ENCODE results near the gene TMEM209.
"Not testable (repeated sequence)": the region's sequence is repeated elsewhere in the genome, so short reads cannot be mapped to it uniquely, and the experiment has no call there.

The TMEM209 gene

DNA sequence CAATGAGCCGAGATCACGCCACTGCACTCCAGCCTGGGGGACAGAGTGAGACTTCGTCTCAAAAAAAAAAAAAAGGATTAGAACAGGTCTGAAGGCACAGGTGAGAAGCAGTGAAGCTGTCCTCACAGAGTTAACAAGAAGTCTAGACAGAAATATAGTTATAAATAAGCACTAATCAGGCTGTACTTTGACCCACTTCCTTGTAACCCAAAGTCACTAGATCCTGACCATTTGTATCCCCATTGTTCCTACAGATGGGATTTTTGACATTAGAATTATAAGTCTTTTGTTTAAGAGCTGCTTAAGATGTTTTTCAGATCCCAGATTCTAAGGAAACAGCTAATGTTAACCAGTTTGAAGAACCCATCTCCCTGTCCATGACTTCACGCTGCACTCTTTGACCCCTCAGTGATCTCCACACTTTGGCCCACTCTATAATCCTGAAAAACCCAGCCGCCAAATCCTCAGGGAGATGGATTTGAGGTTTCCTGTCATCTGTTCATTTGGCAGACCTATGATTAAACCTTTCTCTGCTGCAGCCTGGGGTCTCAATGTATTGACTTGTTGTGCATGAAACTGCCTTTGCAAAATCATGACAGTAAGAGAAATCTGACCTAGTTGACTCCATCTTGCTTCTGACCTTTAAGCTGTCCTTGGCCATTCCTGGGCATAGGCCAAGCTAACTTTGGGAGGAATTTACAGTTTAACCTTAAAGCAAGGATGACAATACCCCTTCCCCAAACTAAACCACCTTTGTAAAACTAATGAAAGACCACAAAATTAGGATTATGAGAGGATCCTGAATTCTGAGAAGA, 13.8 kb upstream of the TMEM209 start:
- DNase-seq, result no peak
- ATAC-seq, result no peak

DNA sequence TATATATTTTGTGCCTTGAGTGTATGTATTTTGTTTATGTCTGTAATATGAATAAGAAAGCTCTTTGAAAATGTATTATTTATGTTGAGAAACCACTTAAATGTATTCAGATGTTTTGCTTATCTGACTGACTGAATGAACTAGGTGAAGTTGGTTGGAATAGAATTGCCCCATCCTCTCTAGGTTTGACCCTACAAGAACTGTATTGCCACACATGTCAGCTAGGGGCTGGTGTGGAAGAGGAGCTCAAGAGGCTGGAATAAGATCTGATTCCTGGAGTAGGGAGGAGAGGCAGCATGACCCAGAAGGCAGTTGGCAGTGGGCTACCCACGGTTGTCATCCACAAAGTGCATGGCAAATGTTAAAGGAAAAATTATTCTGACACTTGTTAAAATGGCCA, 11.5 kb upstream of the TMEM209 start:
- ATAC-seq (no peak), DNase-seq (no peak)

DNA sequence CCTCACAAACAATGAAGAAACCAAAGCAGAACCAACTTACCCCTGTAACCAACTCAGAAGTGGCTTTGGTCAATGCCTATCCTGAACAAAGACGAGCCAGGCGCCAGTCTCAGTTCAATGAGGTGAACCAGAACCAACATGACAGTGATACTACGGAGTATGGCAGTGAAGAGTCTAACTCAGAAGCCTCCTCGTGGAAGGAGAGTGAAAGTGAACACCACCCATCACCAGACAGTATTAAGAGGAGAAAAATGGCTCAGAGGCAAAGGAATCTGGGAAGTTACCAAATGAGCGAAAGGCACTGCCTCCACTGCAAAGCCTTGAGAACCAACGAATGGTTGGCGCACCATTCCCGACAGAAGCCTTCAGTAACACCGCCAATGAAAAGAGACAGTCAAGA, 10.8 kb upstream of the TMEM209 start:
- DNase-seq, result no peak
- ATAC-seq, result no peak

DNA sequence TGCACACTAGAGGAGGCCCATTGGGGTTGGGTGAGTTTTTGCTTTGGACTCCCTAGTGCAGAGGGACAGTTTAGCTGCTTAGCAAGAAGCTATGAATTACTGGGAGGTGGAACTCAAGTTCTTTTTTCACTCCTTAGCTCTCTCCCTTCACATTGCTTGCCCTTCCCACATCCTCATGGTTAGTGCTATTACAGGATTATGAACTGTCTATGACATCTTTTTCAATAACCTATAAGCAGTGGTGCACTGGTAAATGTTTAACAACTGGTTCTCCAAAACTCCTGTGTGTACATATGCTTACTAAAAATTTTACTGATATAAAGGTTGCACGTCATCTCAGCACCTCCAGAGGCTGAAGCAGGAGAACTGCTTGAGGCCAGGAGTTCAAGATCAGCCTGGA, 8.6 kb upstream of the TMEM209 start:
- DNase-seq, result no peak
- no peak for ATAC-seq

DNA sequence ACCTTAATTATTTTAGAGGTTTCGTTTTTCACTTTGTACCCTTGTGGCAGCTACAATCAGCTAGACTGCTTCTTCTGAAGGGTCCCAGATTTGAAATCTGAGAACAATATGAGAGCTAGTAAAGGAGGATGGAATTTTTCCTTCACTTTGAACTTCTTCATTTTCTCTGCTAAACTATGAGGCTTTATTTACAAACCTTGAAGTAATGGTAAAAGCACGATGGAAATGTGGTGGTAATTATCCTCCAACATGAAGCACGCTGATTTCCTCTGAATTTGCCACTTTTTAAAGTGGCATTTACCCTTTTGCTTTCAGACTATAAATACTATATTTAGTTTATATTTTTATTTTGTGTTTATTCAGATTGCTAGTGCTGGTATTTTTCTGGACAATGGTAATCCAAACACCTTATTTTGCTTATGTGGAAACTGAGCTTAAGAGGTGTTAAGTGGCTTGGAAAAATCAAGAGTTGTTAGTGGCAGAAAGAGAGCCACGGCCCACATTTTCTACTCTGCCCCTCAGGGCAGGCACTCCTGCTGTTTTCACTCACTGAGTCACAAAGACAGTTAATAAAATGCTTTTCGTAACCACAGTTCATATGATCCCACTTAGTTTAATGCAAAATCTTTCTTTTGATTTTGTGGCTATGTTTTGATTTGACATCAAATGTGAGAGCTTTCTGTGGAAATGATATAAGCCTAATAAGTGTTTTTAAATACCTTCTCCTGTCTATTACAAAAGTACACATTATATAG, 5.2 kb upstream of the TMEM209 start:
- DNase-seq (no peak), ATAC-seq (no peak)

DNA sequence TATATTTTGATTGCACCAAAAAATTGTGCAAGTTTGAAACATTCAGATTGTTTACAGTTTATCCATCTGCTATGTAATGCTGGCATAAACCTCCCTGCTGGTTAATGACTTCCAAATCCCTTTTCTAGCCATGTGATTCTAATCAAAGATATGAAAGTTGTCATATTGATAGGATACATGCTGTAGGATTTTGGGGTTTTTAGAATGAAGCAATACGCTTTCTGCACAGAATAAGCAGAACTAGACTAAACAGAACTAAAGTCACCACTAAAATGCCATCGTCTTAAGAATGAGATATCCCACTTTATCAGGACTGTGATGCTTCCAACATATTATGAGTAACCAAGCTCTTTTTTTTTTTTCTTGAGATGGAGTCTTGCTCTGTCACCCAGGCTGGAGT, 3.3 kb upstream of the TMEM209 start:
- no peak for DNase-seq
- ATAC-seq, result no peak

DNA sequence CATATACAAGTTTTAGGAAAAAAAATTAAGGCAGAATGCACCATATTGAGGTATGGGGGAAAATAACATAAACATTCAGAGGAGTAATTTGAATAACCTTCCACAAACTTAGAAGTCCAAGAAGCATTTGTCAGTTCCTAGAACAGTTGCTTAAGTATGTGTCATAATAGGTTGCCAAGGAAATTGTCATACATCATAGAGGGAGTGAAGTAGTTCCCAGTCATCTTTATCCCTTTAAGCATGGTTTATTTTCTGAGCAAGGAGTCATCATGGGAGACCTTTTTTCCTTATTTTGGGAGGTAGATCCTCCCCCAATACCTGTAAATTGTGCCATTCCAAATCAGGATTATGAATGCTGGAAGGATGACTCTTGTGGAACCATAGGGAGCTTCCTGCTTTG, 2.4 kb upstream of the TMEM209 start, which contains the start of gene SSMEM1:
SSMEM1 (plus strand) TSS at position 219 of the 400 bp plus-strand sequence; CDS start at position 270, 51 bp downstream.
- no peak for DNase-seq
- ATAC-seq, result no peak

DNA sequence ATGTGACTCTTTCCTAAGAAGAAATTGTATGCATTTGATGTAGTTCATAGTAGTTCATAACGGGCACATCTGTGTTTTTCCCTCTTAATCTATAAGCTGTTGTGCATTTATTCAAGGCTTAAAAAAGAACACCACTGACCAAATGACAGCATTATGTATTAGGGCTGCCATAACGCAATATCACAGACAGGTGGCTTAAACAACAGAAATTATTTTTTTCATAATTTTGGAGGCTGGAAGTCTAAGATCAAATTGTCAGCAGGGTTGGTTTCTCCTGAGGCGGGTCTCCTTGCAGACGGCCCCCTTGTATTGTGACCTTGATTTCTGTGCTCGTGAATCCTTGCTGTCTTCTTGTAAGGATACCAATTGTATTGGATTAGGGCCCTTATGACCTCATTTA, 1.8 kb upstream of the TMEM209 start:
- DNase-seq, result no peak
- no peak for ATAC-seq

DNA sequence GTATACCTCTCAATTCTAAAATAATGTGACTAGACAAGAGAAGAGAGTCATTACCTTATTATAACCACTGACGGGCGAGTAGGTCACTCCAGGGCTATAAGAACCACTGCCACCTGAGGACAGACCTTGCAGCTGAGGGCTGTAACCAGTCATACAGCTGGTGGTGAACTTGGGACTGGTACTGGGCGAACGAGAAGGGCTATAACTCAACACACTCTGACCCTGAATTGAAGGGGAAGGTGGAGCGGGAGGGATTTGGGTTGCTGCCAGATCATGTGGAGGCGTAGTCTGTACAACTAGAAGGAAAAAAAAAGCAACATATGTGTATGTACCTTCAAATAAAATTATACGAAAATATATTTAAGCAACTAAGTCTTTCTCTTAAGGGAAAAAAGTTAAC, 3.4 kb downstream of the TMEM209 start:
- ATAC-seq, result no peak
- no peak for DNase-seq

DNA sequence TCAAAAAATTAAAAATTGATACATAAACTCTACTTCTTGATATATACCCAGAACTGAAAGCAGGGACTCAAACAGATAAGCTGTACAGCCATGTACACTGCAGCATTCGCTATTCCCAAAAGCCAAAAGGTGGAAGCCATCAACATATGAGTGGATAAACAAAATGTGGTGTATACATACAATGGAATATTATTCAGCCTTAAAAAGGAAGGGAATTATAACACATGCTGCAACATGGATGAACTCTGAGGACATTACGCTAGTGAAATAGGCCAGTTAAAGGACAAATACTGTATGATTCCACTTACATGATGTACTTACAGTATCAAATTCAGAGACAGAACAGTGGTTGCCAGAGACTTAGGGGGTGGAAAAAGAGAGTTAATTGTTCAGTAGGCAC, 8.1 kb downstream of the TMEM209 start:
- DNase-seq (no peak), ATAC-seq (no peak)

DNA sequence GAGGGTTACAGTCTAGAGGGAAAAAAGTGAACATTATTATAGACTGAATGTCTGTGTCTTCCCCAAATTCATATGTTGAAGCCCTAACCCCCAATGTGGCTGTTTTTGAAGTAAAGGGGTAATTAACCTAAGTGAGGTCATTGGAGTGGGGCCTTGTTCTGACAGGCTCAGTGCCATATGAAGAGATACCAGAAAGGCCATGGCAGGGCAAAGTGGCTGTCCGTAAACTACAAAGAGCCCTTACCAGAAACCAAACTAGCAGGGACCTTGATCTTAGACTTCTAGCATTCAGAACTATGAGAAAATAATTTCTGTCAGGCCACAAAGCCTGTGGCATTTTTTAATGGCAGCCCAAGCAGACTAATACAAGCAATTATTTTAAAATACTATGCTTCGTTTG, 8.7 kb downstream of the TMEM209 start:
- ATAC-seq, result no peak
- no peak for DNase-seq

DNA sequence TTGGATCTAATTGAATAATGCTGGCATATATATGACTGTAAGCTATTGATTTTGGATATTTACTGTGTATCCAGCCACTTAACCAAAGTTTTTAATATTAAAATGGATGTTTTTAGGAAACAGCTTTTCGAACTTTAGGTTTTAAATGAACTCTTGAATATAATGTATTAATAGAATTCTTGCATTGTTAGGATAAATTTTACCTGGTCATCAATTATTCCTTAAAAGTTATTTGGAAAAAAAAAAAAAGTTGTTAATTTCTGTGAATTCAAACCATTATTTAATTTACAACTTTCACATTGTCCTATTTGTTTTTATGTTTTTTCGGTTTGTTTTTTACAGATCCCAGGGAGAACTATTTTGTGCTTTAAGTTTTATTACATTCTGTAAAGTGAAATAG, 9.8 kb downstream of the TMEM209 start:
- DNase-seq (no peak), ATAC-seq (no peak)

DNA sequence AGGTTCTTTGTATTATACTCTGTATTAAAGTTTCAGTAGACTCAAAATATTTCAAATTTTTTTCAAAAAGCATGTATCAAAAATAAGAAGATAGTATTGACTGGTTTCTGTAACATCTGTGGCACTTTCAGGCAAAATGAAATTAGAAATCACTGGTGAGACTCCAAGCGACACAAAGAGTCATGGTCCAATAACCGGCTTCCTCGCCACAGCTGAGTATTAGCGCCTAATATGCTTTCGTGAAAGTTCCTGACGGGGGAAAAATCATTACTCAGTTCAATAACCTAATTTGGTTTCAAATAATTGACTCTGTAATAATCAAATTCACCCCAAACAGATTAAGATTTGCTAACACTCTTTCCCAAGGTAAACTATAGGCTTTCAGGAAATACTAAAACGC, 13.4 kb downstream of the TMEM209 start:
- ATAC-seq (no peak), DNase-seq (no peak)

DNA sequence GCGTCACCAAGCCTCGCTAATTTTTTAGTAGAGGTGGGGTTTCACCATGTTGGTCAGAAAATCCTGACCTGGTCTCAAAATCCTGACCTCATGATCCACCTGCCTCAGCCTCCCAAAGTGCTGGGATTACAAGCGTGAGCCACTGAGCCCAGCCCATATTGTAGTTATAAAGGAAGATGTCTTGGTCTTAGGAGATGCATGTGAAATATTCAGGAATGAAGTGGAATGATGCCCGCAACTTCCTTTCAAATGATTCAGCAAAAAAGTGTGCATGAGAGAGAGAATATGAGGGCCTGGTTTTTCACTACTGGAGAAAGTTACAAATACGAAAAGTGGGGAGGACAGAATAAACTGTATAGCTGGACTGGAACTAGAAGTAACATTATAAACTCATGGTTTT, 15.9 kb downstream of the TMEM209 start:
- ATAC-seq, result no peak
- DNase-seq, result no peak

DNA sequence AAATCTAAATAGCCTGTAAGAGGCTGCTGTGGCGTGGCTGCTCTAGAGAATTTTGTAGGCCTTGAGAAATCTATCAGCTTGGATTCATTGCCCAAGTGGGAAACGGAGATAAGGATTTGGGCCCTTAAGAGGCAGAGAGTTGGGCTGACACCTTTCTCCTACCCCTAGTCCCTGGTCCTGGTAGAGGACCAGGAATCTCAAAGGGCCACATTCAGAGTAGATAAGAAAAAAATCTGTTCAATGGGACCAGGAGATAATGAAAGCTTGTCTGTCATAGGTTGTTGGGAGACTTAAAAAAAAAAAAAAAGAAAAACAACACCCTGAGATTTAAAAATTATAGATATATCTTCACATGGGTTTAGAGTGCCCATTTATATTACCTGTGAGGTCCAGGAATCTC, 17.8 kb downstream of the TMEM209 start:
- no peak for ATAC-seq
- no peak for DNase-seq

DNA sequence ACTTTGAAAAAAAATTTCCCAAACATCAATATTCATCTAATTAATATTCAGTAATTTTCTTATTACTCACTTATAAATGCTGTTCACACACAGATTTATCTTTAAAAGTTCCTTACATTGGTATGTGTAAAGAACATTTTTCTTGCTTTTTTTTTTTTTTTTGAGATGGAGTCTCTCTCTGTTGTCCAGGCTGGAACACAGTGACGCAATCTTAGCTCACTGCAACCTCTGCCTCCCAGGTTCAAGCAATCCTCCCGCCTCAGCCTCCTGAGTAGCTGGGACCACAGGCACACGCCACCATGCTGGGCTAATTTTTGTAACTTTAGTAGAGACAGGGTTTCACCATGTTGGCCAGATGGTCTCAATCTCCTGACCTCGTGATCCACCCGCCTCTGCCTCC, 20.9 kb downstream of the TMEM209 start:
- DNase-seq, ATAC-seq: not testable (repeated sequence)

DNA sequence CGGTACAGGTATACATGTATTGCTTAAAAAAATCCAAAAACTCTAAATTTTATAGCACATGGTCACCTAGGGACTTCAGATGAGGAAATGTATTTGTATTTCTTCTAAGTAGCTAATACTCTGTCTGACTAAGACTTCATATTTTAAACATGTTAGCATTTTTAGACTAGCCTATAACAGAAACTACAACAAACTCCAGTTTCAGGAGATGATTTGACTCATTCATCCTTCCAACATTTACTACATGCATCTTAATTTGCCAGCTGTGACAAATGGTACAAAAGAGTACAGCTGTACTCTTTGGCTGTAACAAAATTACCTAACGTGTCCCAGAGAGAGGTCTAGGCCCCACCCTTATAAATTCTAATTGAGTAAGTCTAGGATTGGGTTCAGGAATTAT, 22.2 kb downstream of the TMEM209 start:
- DNase-seq (no peak), ATAC-seq (no peak)

DNA sequence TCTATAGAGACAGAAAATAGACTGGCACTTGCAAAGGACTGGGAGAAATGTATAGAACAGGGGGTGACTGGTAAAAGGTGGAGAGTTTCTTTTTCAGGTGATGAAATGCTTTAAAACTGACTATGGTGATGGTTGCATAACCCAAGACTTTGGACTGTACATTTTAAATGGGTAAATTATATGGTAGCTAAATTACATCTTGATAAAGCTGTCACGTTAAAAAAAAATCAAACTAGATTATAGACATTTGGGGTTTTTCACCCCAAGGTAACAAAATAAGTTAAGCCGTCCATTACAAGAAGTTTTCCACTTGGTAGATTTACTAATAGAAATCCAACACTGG, 24.0 kb downstream of the TMEM209 start:
- no peak for DNase-seq

DNA sequence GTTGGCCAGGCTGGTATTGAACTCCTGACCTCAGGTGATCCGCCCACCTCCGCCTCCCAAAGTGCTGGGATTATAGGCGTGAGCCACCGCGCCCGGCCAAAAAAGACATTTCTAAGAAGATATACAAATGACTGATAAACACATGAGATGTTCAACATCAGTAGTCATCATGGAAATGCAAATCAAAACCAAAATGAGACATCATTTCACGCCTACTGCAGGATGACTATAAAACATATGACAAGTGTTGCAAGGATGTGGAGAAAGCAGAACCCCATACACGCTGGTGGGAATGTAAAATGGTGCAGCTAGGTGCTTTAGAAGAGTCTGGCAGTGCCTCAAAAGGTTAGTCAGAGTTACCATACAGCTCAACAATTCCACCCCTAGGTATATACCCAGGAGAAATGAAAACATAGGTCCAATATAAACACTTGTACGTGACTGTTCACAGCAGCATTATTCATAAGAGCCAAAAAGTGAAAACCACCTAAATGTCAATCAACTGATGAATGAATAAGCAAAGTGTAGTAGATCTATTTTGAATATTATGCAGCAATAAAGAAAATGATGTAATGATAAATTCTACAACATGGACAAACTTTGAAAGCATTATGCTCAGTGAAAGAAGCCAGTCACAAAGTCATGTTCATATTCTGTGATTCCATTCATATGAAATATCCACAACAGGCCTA, 24.5 kb downstream of the TMEM209 start:
- ATAC-seq (peak; percentile 100), DNase-seq (peak; percentile 36)

More for the DNA sequence above, 24.0 kb downstream of the TMEM209 start:
- ATAC-seq, result no peak

DNA sequence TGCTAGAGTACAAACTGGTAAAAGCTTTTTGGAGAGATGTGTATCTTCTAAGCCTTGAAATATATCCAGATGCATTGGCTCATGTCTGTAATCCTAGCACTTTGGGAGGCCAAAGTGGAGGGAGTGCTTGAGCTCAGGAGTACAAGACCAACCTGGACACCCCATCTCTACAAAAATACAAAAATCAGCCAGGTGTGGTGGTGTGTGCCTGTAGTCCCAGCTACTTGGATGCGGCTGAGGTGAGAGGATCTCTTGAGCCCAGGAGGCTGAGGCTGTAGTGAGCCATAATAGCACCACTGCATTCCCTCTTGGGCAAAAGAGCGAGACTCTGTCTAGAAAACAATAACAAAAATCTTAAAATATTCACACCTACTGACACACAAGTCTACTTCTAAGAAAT, 25.6 kb downstream of the TMEM209 start:
- no peak for ATAC-seq
- no peak for DNase-seq

DNA sequence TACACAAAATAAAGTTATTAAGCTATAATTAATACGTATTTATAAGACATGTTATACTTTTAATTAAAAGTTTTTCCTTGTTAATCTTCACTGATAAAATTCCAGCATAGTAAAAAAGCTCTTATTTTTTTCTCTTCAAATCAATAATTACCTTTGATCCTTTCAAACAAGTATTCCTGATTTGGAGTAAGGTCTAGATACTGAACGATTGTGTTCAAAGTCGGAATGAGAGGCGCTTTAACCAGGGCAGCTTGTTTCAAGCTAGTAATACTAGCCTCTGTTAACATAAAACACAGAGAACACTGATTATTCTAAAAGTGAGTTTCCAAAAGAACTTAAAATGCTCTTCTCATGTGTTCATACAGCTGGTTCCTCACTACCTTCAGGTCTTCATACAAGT, 27.0 kb downstream of the TMEM209 start:
- ATAC-seq (no peak), DNase-seq (no peak)

DNA sequence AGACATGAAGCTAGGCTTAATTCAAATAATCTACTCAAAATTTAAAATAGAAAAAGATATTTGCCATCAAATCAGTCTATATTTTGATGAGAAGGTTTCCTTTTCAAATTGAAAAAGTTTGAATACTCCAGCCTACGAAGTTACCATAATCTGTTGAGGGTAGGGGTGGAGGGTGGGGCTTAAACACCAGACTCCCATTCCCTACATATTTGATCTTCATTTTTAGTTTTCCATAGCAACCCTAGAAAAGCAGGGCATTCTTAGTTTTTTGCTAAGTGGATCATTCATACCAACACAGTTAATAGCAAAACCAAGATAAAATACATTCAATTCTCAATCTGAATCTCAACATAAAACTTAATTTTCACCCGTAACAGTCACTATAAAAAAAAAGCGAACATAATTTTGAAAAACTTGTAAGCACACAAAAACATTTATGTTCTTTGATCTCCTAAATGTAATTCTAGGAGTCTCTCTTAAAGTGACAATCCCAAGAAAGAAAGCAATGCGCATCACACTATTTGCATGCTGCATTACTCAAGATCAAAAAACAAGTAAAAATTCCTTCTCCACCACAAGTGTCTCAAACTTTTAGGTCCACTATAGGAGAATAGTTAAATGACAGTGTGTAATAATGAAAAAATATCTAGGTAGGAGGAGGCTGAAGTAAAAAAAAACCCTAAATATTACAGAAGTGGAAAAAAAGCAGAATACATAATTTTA, 30.8 kb downstream of the TMEM209 start:
- DNase-seq (no peak), ATAC-seq (no peak)

DNA sequence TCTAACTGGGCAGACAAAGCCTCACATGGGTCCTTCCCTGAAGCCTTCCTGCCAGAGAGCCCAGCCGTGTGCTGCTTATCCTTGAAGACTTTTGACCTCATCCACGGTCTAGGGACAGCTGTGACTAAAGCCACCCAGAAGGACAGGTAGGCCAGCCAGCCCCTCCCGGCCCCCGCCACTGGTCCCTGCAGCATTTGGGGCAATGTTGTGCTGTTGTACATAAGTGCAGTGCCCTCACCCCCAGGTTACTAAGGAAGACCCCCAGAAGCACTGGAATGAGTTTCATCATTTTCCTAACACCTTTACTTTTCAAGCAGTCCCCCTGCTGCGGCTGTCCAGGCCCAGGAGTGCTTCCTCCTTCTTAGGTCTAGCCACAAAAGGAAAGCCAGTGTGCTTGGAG, 43.0 kb downstream of the TMEM209 start:
- DNase-seq, result no peak
- no peak for ATAC-seq

Measured in stimulated activated naive CD8-positive, alpha-beta T cell treated with anti-CD3 and anti-CD28 coated beads, Interleukin-15, Interleukin-2, amounts not matched to agents 100 U/mL and 50 U/mL, for 24 hours (primary cell).